GM12872 (cell line): ENCODE results near the gene AJAP1.

Source experiments
- CTCF ChIP-seq: IDR thresholded peaks from 3 replicates; pipeline ENCODE4 v1.5.1; 2011; ENCODE audit warnings: low read depth, mild to moderate bottlenecking, low read length, moderate library complexity; ENCODE audit not compliant: insufficient read depth

The AJAP1 gene

GRCh38 chr1:4784761-4785160 lies 130.4 kb downstream of the AJAP1 start:
- no peak for TF ChIP-seq CTCF

GRCh38 chr1:4786055-4786454 lies 131.6 kb downstream of the AJAP1 start:
- no peak for TF ChIP-seq CTCF

GRCh38 chr1:4787551-4787950 lies 133.1 kb downstream of the AJAP1 start:
- TF ChIP-seq CTCF: no peak

- TF ChIP-seq CTCF: no peak
Observed at GRCh38 chr1:4792565-4792964, 138.2 kb downstream of the AJAP1 start.

- no peak for TF ChIP-seq CTCF
Observed at GRCh38 chr1:4794020-4794780, 139.8 kb downstream of the AJAP1 start.

- TF ChIP-seq CTCF: peak; percentile 25; the same call in 1 of the 3 replicates
Observed at GRCh38 chr1:4796161-4797015, 142.0 kb downstream of the AJAP1 start.

GRCh38 chr1:4797016-4797410 lies 142.6 kb downstream of the AJAP1 start:
- TF ChIP-seq CTCF: no peak
